Heart right ventricle (tissue), 16 donors: ENCODE data around the gene RIPPLY2. TPM values are rescaled to one million over a fixed set of nuclear protein-coding genes. Genes with fewer than 3 reads are reported as not detected.

ENCODE experiments used
- ATAC-seq, 8 donors: fragments of 200-7000 bp; cut with Tn5 transposase; one replicate each; pipeline ENCODE4 v1.9.1; 2020; ENCODE audit warnings: mild to moderate bottlenecking in 8 of 8, moderate library complexity in 8 of 8, moderate number of reproducible peaks in 1 of 8
- DNase-seq, 2 donors: peaks; one replicate each; pipeline ENCODE4 v3.0.0-alpha.2; 2020
- H3K27ac ChIP-seq, 10 donors: fragments of 200-600 bp; sonication (generic) in 2 of 10; one replicate each; pipeline versions ENCODE4 v1.5.0 to v1.8.0; 2020 to 2022; ENCODE audit warnings: mild to moderate bottlenecking in 3 of 10
- H3K27me3 ChIP-seq, 7 donors: fragments of 200-600 bp; one replicate each; pipeline ENCODE4 v1.8.0; 2021 to 2022; ENCODE audit warnings: mild to moderate bottlenecking in 2 of 7
- H3K36me3 ChIP-seq, 9 donors: fragments of 200-600 bp; sonication (generic) in 1 of 9; one replicate each; pipeline versions ENCODE4 v1.5.0 to v1.8.0; 2020 to 2022; ENCODE audit warnings: mild to moderate bottlenecking in 2 of 9
- H3K4me1 ChIP-seq, 9 donors: fragments of 200-600 bp; sonication (generic) in 1 of 9; one replicate each; pipeline versions ENCODE4 v1.5.0 to v1.8.0; 2020 to 2022; ENCODE audit warnings: mild to moderate bottlenecking in 4 of 9
- H3K4me3 ChIP-seq, 10 donors: fragments of 200-600 bp; sonication (generic) in 2 of 10; one replicate each; pipeline versions ENCODE4 v1.5.0 to v1.8.0; 2020 to 2022; ENCODE audit warnings: mild to moderate bottlenecking in 7 of 10, moderate library complexity in 2 of 10
- H3K9me3 ChIP-seq, 11 donors: fragments of 200-600 bp in 10 of 11; sonication (generic) in 2 of 11; one replicate each; pipeline versions ENCODE4 v1.5.0 to v1.8.0; 2013 to 2022; ENCODE audit warnings: mild to moderate bottlenecking in 2 of 11, control low read depth in 1 of 11, moderate library complexity in 1 of 11
- CTCF ChIP-seq, 9 donors: fragments of 200-600 bp; sonication (generic) in 2 of 9; IDR thresholded peaks; one replicate each; pipeline versions ENCODE4 v1.5.0 to v1.8.0; 2021 to 2022; ENCODE audit warnings: antibody characterized with exemption in 9 of 9, mild to moderate bottlenecking in 5 of 9, moderate library complexity in 1 of 9
- WGBS, 2 donors: extraction: QIAGEN DNeasy Blood & Tissue Kit; methylation state at CpG; one replicate each; pipeline ENCODE4 v1.1.7; 2013; ENCODE audit warnings: inconsistent platforms in 1 of 2; 5-methylcytosine and 5-hydroxymethylcytosine counted together
- intact Hi-C, 10 donors: fragments of 100-400 bp; cut with DNase I; formaldehyde crosslinking; loops; one replicate each; pipeline versions ENCODE4 v1.11.1 to v1.14.2; 2022
- polyA plus RNA-seq, 2 donors: library from polyadenylated mRNA; stranded (reverse); fragments of 200-250 nt; gene quantifications; one replicate each; pipeline ENCODE4 v1.2.3, GENCODE V29; 2013
- total RNA-seq, 10 donors: library from RNA; stranded (reverse); fragmentation: NEBNext Ultra II Directional in 3 of 10; extraction: Animal tissue kit (Norgen Biotek cat#: 25700) in 3 of 10; gene quantifications; one replicate each; pipeline versions ENCODE4 v1.2.1 to v1.2.4, GENCODE V29; 2021 to 2023
- donor health status: Arrhythmogenic right ventricular cardiomyopathy.
- donor health status: ischemic (EF 13 %, LVEDD 7.1; RV severe dilation, severe dysfunction).
- donor health status: healthy with polysubstance abuse.
- donor health status: DM: no; HTN: yes; CAD: no.
- donor health status: DM: no; HTN: no; CAD: no.
- donor health status: ischemic (EF 25% LVEDD 6.9; RV normal size, moderate dysfunction).
- donor health status: ischemic (EF 25% LVEDD 5.7; RV mildly dilated, moderate dysfunction).
- donor health status: healthy.
- donor health status: DM: yes; HTN: yes; CAD: no.
- donor health status: Ischemic cardiomyopathy.
- donor health status: ischemic (EF 35%, LVEDD 5.7; RV mildly dilated, moderate dysfunction).
- donor health status: nonischemic (EF 11% LVEDD 7.7; RV severe dilation, severe dysfunction).
- donor health status: DM: yes; HTN: yes; CAD: no.
- donor health status: PGD.
- donor health status: ischemic (EF 29% LVEDD 5.4; RV normal size, mild dysfunction).
- donor health status: nonischemic (EF 23%, LVEDD 6.1; RV moderate dilation, normal function).

RIPPLY2 gene
- total and polyA plus RNA-seq, 12 donors = 0.17 TPM; not detected in 11

- Histone ChIP-seq H3K36me3 (peaks cover 0 to 7% (median 0%) of the 10 kb centered on the region in 9 donors), H3K27me3 (no peaks in the 10 kb centered on the region), H3K4me1 (no peaks in the 10 kb centered on the region), H3K4me3 (no peak overlapping the region), H3K27ac (no peak overlapping the region), H3K9me3 (peaks cover 0 to 45% (median 15%) of the 10 kb centered on the region in 11 donors)
- DNase-seq = no peak
- no peak for ATAC-seq
- 91 to 95% methylated on average over 4 of the region's 4 CpGs for WGBS, 2 donors
- intact Hi-C loops = no loop called here
- TF ChIP-seq CTCF (IDR thresholded peaks at IDR 0.05) = no peak
These were observed 51.2 kb downstream of the RIPPLY2 start for GRCh38 chr6:83904395-83904794.

GRCh38 chr6:83905648-83906047 is 52.5 kb downstream of the RIPPLY2 start:
- Histone ChIP-seq H3K9me3 (peaks cover 0 to 44% (median 15%) of the 10 kb centered on the region in 11 donors), H3K27ac (no peak overlapping the region), H3K27me3 (no peaks in the 10 kb centered on the region), H3K4me3 (no peak overlapping the region), H3K36me3 (peaks cover 0 to 9% (median 0%) of the 10 kb centered on the region in 9 donors), H3K4me1 (no peaks in the 10 kb centered on the region)
- ATAC-seq = no peak
- intact Hi-C loops = no loop called here
- 89 to 98% methylated on average over 4 of the region's 4 CpGs for WGBS, 2 donors
- no peak for TF ChIP-seq CTCF (IDR thresholded peaks at IDR 0.05)
- DNase-seq = no peak

Other genes starting within 250 kb of the RIPPLY2 start
- 10 to 100 TPM in 3 of 10 donors, 1 to 10 TPM in 5, under 1 TPM in 2; 0.19 to 19.5 (median 4.9) TPM for gene SNAP91, start 144.3 kb upstream of the RIPPLY2 start, total RNA-seq
- gene SNAP91, start 144.3 kb upstream of the RIPPLY2 start, polyA plus RNA-seq = 1 to 10 TPM; 1.1 to 8.6 TPM
- 10 to 100 TPM; 10.6 to 20.0 (median 16.0) TPM for gene CYB5R4, start 6.3 kb downstream of the RIPPLY2 start, total RNA-seq
- 1 to 10 TPM; 1.2 to 8.0 TPM for gene CYB5R4, start 6.3 kb downstream of the RIPPLY2 start, polyA plus RNA-seq
- under 1 TPM in 7 of 10 donors, not detected in 3; 0.17 to 0.56 (median 0.37) TPM for gene MRAP2, start 180.4 kb downstream of the RIPPLY2 start, total RNA-seq
- under 1 TPM; 0.14 to 0.15 TPM for gene MRAP2, start 180.4 kb downstream of the RIPPLY2 start, polyA plus RNA-seq